ENCODE results near the gene CABLES2.

The CABLES2 gene

GRCh38 chr20:62392077-62392418, 15.0 kb downstream of the CABLES2 start:
- TF ChIP-seq ARNTL (CRISPR knock-in tag; IDR thresholded peaks at IDR 0.05; ENCODE audit: borderline replicate concordance, low read depth) (no peak), ZFP30 (CRISPR knock-in tag; IDR thresholded peaks at IDR 0.05) (no peak)
- ATAC-seq: no peak

- TF ChIP-seq BACH2 (CRISPR knock-in tag; IDR thresholded peaks at IDR 0.05; ENCODE audit: borderline replicate concordance): no peak
- TF ChIP-seq ZFP3 (CRISPR knock-in tag; IDR thresholded peaks at IDR 0.05): no peak
- no peak for TF ChIP-seq CREB5 (CRISPR knock-in tag; IDR thresholded peaks at IDR 0.05; ENCODE audit: low read depth)
- TF ChIP-seq PPARA (CRISPR knock-in tag; IDR thresholded peaks at IDR 0.05; ENCODE audit: borderline replicate concordance): no peak
- no peak for TF ChIP-seq CSDC2 (CRISPR knock-in tag; IDR thresholded peaks at IDR 0.05)
- no peak for TF ChIP-seq ARNTL (CRISPR knock-in tag; IDR thresholded peaks at IDR 0.05; ENCODE audit: borderline replicate concordance, low read depth)
- no peak for TF ChIP-seq RARB (CRISPR knock-in tag; IDR thresholded peaks at IDR 0.05)
- no peak for TF ChIP-seq ZNF70 (CRISPR knock-in tag; IDR thresholded peaks at IDR 0.05)
- TF ChIP-seq OSR1 (CRISPR knock-in tag; IDR thresholded peaks at IDR 0.05): no peak
- TF ChIP-seq TCF4 (CRISPR knock-in tag; IDR thresholded peaks at IDR 0.05; ENCODE audit: borderline replicate concordance): no peak
- no peak for TF ChIP-seq PATZ1 (CRISPR knock-in tag; IDR thresholded peaks at IDR 0.05; ENCODE audit: borderline replicate concordance)
- TF ChIP-seq ISL1 (CRISPR knock-in tag; IDR thresholded peaks at IDR 0.05): no peak
- TF ChIP-seq ZNF8 (CRISPR knock-in tag; IDR thresholded peaks at IDR 0.05): no peak
- no peak for TF ChIP-seq GLIS3 (CRISPR knock-in tag; IDR thresholded peaks at IDR 0.05)
- ATAC-seq: no peak
Measured at GRCh38 chr20:62391165-62392076, 15.7 kb downstream of the CABLES2 start.

- no peak for ATAC-seq
- TF ChIP-seq CSDC2 (CRISPR knock-in tag; IDR thresholded peaks at IDR 0.05) (no peak), TCF4 (CRISPR knock-in tag; IDR thresholded peaks at IDR 0.05; ENCODE audit: borderline replicate concordance) (no peak), POU6F1 (CRISPR knock-in tag; IDR thresholded peaks at IDR 0.05; ENCODE audit: borderline replicate concordance, low read depth) (no peak), SNAI2 (CRISPR knock-in tag; IDR thresholded peaks at IDR 0.05) (no peak), ZNF70 (CRISPR knock-in tag; IDR thresholded peaks at IDR 0.05) (no peak), RARB (CRISPR knock-in tag; IDR thresholded peaks at IDR 0.05) (no peak), TOX (CRISPR knock-in tag; IDR thresholded peaks at IDR 0.05; ENCODE audit: borderline replicate concordance) (no peak), CREB5 (CRISPR knock-in tag; IDR thresholded peaks at IDR 0.05; ENCODE audit: low read depth) (no peak), BACH2 (CRISPR knock-in tag; IDR thresholded peaks at IDR 0.05; ENCODE audit: borderline replicate concordance) (no peak), ISL1 (CRISPR knock-in tag; IDR thresholded peaks at IDR 0.05) (no peak), OSR1 (CRISPR knock-in tag; IDR thresholded peaks at IDR 0.05) (no peak), PPARA (CRISPR knock-in tag; IDR thresholded peaks at IDR 0.05; ENCODE audit: borderline replicate concordance) (no peak), ARNTL (CRISPR knock-in tag; IDR thresholded peaks at IDR 0.05; ENCODE audit: borderline replicate concordance, low read depth) (no peak), ZFP30 (CRISPR knock-in tag; IDR thresholded peaks at IDR 0.05) (no peak), ZFP3 (CRISPR knock-in tag; IDR thresholded peaks at IDR 0.05) (no peak), CSRNP3 (CRISPR knock-in tag; IDR thresholded peaks at IDR 0.05) (no peak), GLIS3 (CRISPR knock-in tag; IDR thresholded peaks at IDR 0.05) (no peak), TSHZ2 (CRISPR knock-in tag; IDR thresholded peaks at IDR 0.05) (no peak)
Measured at GRCh38 chr20:62390317-62391164, 16.5 kb downstream of the CABLES2 start.

All from SK-N-SH treated with all-trans-retinoic acid at 6 μM for 48 hours (cell line).